GM18873 (cell line): ENCODE data around the gene ABO.
"Not testable (repeated sequence)": the region's sequence is repeated elsewhere in the genome, so short reads cannot be mapped to it uniquely, and the experiment has no call there.

ENCODE experiments used
- ATAC-seq: cut with Tn5 transposase; IDR thresholded peaks from one replicate; pipeline ENCODE4 v1.9.1; 2021; ENCODE audit warnings: mild to moderate bottlenecking, moderate library complexity, moderate number of reproducible peaks; ENCODE audit not compliant: unreplicated experiment, low FRiP score

ABO gene

DNA sequence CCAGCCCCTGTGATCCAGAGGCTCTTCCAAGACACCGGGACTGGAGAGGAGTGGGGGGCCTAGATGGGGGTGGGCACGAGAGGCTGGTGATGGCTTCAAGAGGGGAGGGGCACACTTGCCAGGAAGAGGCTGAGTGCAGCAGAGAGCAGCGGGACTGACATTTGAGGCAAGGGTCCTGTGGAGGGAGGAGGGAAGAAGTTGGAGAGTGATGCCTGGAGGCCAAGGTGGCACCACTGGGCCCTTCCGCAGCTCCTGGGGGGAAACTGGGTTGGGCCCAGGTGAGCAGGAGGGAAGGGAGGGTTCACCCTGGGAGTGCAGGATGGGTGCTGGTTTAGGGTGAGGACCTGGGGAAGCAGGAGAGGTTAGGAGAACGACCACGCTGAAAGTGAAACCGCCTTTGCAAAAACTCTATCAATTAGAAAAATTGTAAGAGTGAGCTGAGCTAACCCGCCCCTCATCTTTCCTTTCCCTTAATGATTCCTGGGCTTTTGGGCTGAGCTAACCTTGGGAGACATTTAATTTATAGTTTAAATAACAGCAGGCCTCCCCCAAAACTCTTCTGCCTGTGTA, 26.2 kb downstream of the ABO start:
- no peak for ATAC-seq

GRCh38 chr9:133247632-133248031, 27.4 kb downstream of the ABO start:
- no peak for ATAC-seq

- ATAC-seq: no peak
Observed at GRCh38 chr9:133246991-133247390, 28.0 kb downstream of the ABO start.

GRCh38 chr9:133246562-133246961, 28.4 kb downstream of the ABO start:
- no peak for ATAC-seq

- no peak for ATAC-seq
Observed at GRCh38 chr9:133242991-133243390, 32.0 kb downstream of the ABO start.

DNA sequence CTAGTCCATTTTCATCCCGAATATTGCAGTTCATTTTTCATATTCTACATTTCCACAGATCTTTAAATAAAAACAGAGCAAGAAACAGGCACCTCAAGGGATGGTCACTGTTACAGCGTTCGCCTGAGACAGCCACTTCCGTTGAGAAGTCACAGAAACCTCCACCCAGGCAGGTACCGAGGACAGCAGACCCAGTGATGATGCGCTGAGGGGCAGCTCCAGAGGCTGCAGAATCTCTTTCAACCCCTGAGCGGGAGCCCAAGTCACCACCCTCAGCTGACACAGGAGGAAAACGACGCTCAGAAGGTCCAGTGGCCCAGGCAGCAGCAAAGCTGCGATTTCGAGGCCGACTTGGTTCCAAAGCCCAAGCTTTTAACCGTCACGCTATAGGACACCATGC, 32.8 kb downstream of the ABO start:
- ATAC-seq: no peak

- no peak for ATAC-seq
Observed at GRCh38 chr9:133239533-133240090, 35.4 kb downstream of the ABO start.

DNA sequence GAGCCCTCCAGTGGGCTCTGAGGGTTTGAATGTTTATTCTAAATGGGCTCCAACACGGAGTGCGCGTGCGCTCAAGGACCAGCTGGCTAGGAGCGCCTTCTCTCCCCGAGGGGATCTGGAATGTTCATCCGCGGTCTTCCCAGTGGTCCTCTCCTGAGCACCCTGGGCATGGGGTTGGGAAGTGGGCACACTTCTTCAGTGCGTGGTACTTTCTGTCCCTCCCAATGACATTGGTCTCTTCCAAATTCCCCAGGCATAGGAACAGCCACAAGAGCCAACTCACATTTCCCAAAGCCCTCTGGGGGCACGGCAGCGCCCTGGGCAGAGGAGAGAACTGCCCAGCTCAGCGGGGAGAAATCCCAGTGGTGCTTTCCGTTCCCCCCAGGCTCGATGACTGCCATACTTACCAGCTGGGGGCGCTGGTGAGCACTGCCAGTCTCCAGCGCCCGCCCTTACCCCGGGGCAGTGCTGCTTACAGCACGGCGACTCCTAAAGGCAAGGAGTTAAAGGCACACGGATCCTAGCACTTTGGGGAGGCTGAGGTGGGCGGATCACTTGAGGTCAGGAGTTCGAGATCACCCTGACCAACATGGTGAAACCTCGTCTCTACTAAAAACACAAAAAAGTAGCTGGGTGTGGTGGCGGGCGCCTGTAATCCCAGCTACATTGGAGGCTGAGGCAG, 36.0 kb downstream of the ABO start:
- ATAC-seq: no peak

- ATAC-seq: no peak
Observed at GRCh38 chr9:133238272-133238850, 36.6 kb downstream of the ABO start.

DNA sequence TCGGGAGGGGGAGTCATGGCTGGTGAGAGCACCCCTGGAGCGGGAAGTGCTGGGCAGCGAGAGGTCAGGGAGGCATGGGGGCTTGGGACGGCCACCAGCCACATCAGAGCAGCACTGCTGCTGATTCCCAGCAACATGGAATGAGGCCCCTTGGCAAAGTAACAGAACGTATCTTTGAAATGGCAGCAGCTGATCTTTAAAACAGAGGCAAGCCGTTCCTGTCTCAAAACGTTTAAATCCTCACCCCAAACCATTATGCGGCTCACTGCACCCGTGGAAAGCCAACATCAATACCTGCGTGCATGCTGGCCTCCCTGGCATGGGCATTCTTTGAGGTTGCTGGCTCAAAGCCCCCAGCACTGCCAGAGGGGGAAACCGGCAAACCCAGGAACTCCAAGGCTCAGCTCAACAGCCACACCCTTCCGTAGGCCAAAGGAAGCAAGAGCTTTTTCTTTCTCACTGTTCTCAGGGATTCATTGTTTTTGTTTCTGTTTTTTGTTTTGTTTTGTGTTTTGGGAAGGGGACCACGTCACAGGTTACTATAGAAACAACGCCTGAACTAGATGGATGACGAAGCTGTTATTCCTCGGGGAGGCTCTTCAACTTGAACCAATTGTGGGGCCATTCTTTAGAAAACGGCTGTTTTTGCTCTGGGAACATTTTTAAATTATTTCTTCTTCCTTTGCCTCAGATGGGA, 37.8 kb downstream of the ABO start:
- no peak for ATAC-seq

DNA sequence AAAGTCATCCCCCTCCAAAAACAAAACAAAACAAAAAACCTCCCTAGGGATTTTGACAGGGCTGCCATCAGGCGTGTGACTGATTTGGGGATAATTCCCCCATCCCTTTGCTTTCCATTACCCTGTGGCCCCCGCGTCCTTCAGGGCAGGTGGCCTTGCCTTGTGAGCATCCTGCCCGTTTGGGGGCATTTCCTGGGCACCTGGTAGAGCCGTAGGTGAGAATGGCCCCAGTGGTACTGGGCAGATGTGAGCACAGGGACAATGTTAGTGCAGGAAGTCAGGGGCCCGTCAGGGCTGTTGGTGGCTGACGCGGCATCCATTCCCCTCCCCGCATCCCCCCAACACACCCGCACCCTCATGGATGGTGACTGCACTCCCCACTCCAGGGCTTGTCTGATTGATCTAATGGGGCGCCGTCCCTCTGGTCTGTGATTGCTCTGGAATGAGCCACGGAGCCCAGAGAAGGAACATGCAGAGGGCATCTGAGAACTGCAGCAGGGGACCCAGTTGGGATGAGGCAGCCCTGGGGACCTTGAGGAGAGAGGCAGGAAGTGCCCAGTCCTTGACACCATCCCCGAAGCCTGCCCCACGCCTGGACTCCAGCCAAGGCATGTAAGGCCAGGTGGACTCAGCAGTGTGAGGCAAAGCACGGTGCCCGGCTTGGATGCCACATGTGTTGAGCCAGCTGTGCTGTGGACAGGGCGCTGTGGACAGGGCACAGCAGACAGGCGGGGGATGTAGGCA, 38.5 kb downstream of the ABO start:
- not testable (repeated sequence) for ATAC-seq

DNA sequence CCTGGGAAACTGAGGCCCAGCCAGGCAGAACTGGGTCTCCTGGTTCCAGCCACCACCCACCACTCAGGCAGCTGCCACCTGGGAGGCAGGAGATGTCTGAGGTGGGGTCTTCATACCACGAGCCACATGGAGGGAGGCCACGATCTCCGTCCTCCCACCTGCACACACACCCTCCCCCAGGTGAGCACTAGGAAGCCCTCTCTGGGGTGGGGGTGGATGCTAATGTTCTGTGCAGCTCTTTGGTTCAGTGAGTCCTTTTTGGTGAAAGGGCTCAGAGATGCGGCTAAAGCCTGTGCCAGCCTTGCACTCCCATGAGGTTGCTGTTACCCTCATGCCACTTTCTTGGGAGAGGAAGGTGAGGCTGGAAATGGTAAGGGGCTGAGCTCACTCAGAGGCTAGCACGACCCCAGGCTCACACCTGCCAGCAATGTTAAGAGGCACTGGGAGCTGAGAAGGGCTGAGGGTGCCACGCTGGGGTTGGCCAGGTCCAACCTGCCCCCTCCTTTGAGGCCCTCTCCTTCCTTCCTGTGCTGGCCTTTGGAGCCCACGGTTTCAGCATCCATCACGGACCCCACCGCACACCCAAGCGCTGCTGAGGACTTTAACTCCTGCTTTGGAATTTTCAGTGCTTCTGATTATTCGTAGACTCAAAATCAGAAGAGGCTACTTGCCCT, 39.3 kb downstream of the ABO start:
- ATAC-seq: no peak

GRCh38 chr9:133234577-133235322, 40.3 kb downstream of the ABO start:
- no peak for ATAC-seq

DNA sequence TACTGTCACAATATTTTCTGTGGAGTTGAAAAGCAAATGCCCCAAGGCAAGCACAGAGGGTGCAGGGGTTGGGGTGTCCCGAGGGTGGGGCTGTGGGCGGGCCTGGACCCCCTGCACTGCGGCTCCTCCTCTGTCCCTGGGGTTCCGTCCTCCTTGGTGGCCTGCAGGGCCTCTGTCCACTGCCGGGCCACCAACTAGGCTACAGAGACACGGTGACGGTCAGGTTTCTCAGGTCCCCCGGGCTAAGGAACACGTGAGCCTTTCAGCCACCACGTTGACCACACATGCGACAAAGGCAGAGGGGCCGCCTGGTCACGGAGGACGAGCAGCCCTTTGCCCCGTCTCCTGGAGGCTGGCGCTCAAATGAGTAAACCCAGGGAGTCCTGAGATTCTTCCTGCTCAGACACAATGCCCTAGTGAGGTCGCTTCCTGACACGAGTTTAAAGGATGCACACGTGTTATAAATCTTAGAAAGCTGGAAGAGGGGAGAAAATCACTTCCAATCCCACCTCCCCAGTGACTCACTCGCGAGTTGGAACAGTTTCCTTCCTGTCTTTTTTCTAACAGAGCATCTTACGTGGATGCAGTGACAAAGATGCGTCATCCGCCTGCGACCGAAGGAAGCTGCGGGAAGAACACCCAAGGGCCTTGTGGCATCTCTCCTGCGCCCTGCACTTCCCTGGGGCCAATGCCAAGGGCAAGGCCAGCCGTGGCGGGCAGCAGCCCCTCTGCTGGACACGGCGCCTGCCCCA, 41.1 kb downstream of the ABO start:
- ATAC-seq: no peak

DNA sequence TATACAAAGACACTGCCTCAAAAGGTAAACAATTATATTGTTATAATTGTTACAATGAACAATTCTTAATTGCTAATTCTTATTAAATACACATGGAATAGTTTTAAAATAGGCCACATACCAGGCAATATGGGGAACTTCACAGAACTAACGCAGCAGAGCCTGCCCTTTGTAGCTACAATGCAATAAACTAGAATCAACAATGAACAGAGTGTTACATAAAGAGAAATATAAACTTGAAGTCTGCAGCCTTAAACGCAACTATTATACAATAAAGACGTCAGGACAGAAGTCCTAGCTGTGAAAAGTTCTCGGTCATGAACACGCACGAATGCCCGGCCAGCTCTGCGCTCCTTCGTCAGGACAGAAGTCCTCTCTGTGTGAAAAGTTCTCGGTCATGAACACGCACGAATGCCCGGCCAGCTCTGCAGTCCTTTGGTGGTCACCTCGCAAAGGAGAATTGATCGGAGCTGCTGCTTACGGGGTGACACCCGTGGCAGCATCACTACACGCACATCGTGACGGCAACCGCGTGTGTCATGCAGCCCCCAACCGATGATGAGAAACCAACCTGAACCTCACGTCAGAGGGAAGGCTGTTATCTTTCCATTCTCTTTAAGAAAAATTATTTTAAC, 43.0 kb downstream of the ABO start:
- not testable (repeated sequence) for ATAC-seq

- ATAC-seq: not testable (repeated sequence)
Observed at GRCh38 chr9:133230514-133230913, 44.5 kb downstream of the ABO start.

DNA sequence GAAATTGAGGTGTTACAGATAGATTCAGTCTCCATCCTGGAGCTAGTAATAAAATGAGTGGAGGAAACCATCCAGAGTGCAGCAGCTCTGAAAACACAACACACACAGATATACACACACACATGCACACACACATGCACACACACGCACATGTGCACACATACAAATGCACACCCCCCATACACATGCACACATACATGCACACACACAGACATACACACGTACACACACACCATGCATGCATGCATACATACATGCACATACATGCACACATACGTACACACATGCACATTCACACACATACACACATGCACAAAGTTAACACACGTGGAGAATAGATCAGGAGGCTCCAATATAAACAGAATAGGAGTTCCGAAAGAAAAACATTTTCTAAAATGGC, 44.9 kb downstream of the ABO start:
- ATAC-seq: no peak
